H1 (cell line): ENCODE data around the gene CPEB1. TPM values are rescaled to one million over a fixed set of nuclear protein-coding genes. Genes with fewer than 3 reads are reported as not detected.
A peak's percentile ranks its signal among the peaks of the same experiment; 100 is the strongest.

ENCODE experiments used
- CTCF ChIA-PET: fragments of 300-600 bp; sonication (Branson Sonifier 250); formaldehyde crosslinking; loops from one replicate; lab custom pipeline; 2021; ENCODE audit not compliant: partially characterized antibody; lab: Charles Lee
- POLR2A ChIA-PET: fragments of 300-600 bp; sonication (Branson Sonifier 250); formaldehyde crosslinking; loops from one replicate; lab custom pipeline; 2021; ENCODE audit warnings: inconsistent platforms; ENCODE audit not compliant: partially characterized antibody; lab: Charles Lee
- DNase-seq, 2 experiments: peaks; one replicate each; pipeline versions ENCODE4 v3.0.0 to v3.0.0-alpha.2; 2010 to 2022; ENCODE audit warnings: low spot score in 2 of 2, low read depth in 1 of 2, mixed read lengths in 1 of 2
- FAIRE-seq: peaks from 2 replicates; lab custom pipeline; 2011; peaks lifted over from hg19 to GRCh38; lab: Jason Lieb, UNC
- H2AFZ ChIP-seq: 2 replicates; pipeline ENCODE4 v1.8.1; 2012; ENCODE audit warnings: low read length, inconsistent platforms
- H2AK5ac ChIP-seq: 2 replicates; pipeline ENCODE4 v1.6.1; 2013; ENCODE audit warnings: low read depth, low read length
- H2BK120ac ChIP-seq: replicated peaks from 2 replicates; pipeline ENCODE3; 2013; ENCODE audit warnings: low read depth, low read length, inconsistent platforms
- H2BK12ac ChIP-seq: 2 replicates; pipeline ENCODE4 v1.6.1; 2013; ENCODE audit warnings: low read depth, low read length
- H2BK15ac ChIP-seq: 2 replicates; pipeline ENCODE4 v1.6.1; 2013; ENCODE audit warnings: low read length
- H2BK20ac ChIP-seq: 2 replicates; pipeline ENCODE4 v1.6.1; 2013; ENCODE audit warnings: low read length
- H2BK5ac ChIP-seq: 2 replicates; pipeline ENCODE4 v1.6.1; 2013; ENCODE audit warnings: low read depth, low read length
- H3K14ac ChIP-seq: 2 replicates; pipeline ENCODE4 v1.6.1; 2013; ENCODE audit warnings: inconsistent platforms; ENCODE audit not compliant: insufficient read length
- H3K18ac ChIP-seq: 2 replicates; pipeline ENCODE4 v1.6.1; 2013; ENCODE audit warnings: low read length; ENCODE audit errors: extremely low read depth
- H3K23ac ChIP-seq: 2 replicates; pipeline ENCODE4 v1.6.1; 2013; ENCODE audit warnings: inconsistent platforms; ENCODE audit not compliant: insufficient read length
- H3K23me2 ChIP-seq: 2 replicates; pipeline ENCODE4 v1.6.1; 2013; ENCODE audit warnings: low read depth, low read length
- H3K27ac ChIP-seq: 2 replicates; pipeline ENCODE4 v1.6.1; 2011; ENCODE audit warnings: low read depth, low read length, inconsistent platforms
- H3K27me3 ChIP-seq, 4 experiments: replicated peaks in 1 of 4; 1 replicate in 1 of 4; 2 replicates in 3 of 4; pipeline versions ENCODE4 v1.6.1 to v1.8.1; 2011 to 2013; ENCODE audit warnings: low read length in 3 of 4, mild to moderate bottlenecking in 3 of 4, inconsistent platforms in 2 of 4, mixed read lengths in 2 of 4, moderate library complexity in 1 of 4; ENCODE audit not compliant: control insufficient read depth in 3 of 4, insufficient read depth in 3 of 4; ENCODE audit errors: extremely low read depth in 1 of 4
- H3K36me3 ChIP-seq, 4 experiments: 2 replicates each; pipeline versions ENCODE4 v1.6.1 to v1.8.1; 2011 to 2013; ENCODE audit warnings: mild to moderate bottlenecking in 4 of 4, low read length in 3 of 4, moderate library complexity in 2 of 4, control low read depth in 1 of 4, inconsistent platforms in 1 of 4; ENCODE audit not compliant: insufficient read depth in 4 of 4, control insufficient read depth in 2 of 4
- H3K4ac ChIP-seq: replicated peaks from 2 replicates; pipeline ENCODE3; 2013; ENCODE audit warnings: low read length, low read depth, mixed read lengths, inconsistent platforms; ENCODE audit not compliant: insufficient read length
- H3K4me1 ChIP-seq, 4 experiments: replicated peaks in 1 of 4; 1 replicate in 1 of 4; 2 replicates in 3 of 4; pipeline versions ENCODE4 v1.6.1 to v1.8.1; 2011 to 2013; ENCODE audit warnings: low read length in 3 of 4, inconsistent platforms in 2 of 4, mixed read lengths in 1 of 4; ENCODE audit not compliant: insufficient read depth in 4 of 4, control insufficient read depth in 3 of 4
- H3K4me2 ChIP-seq, 2 experiments: 2 replicates each; pipeline versions ENCODE4 v1.6.1 to v1.8.1; 2011 to 2013; ENCODE audit warnings: low read depth in 2 of 2, low read length in 2 of 2, control low read depth in 1 of 2, inconsistent platforms in 1 of 2, mild to moderate bottlenecking in 1 of 2; ENCODE audit not compliant: insufficient read depth in 1 of 2
- H3K4me3 ChIP-seq, 4 experiments: fragments of 200-600, 300-600 bp in 1 of 4; sonication (generic), shearing (Covaris generic), sonication (Bioruptor Twin) in 1 of 4; 2 replicates each; pipeline versions ENCODE4 v1.5.1 to v1.8.1; 2011 to 2016; ENCODE audit warnings: low read length in 4 of 4, low read depth in 3 of 4, control low read depth in 2 of 4, inconsistent platforms in 2 of 4, mild to moderate bottlenecking in 2 of 4, mixed read lengths in 1 of 4, moderate library complexity in 1 of 4; ENCODE audit not compliant: insufficient read depth in 2 of 4; ENCODE audit errors: extremely low read depth in 1 of 4
- H3K56ac ChIP-seq: replicated peaks from 2 replicates; pipeline ENCODE3; 2013; ENCODE audit warnings: low read depth, mild to moderate bottlenecking, mixed read lengths, low read length, inconsistent platforms; ENCODE audit not compliant: insufficient read length
- H3K79me1 ChIP-seq: 2 replicates; pipeline ENCODE4 v1.6.1; 2013; ENCODE audit warnings: low read depth, low read length, control low read depth
- H3K79me2 ChIP-seq, 2 experiments: 2 replicates each; pipeline versions ENCODE4 v1.6.1 to v1.8.1; 2012 to 2013; ENCODE audit warnings: low read length in 2 of 2, mild to moderate bottlenecking in 2 of 2, inconsistent platforms in 1 of 2; ENCODE audit not compliant: insufficient read depth in 2 of 2, control insufficient read depth in 1 of 2
- H3K9ac ChIP-seq, 4 experiments: replicated peaks in 1 of 4; 1 replicate in 1 of 4; 2 replicates in 3 of 4; pipeline versions ENCODE4 v1.6.1 to v1.8.1; 2011 to 2013; ENCODE audit warnings: low read depth in 3 of 4, low read length in 3 of 4, control low read depth in 2 of 4, mild to moderate bottlenecking in 2 of 4, moderate library complexity in 2 of 4, inconsistent platforms in 1 of 4; ENCODE audit errors: extremely low read depth in 1 of 4
- H3K9me3 ChIP-seq, 2 experiments: 2 replicates each; pipeline versions ENCODE4 v1.6.1 to v1.8.1; 2012 to 2013; ENCODE audit warnings: mild to moderate bottlenecking in 2 of 2, moderate library complexity in 2 of 2, control low read depth in 1 of 2, inconsistent platforms in 1 of 2, low read depth in 1 of 2, low read length in 1 of 2, mixed read lengths in 1 of 2; ENCODE audit not compliant: insufficient read depth in 2 of 2
- H4K20me1 ChIP-seq, 2 experiments: replicated peaks in 1 of 2; 2 replicates each; pipeline versions ENCODE3 to v1.8.1; 2011 to 2013; ENCODE audit warnings: inconsistent platforms in 2 of 2, low read length in 2 of 2, mild to moderate bottlenecking in 1 of 2; ENCODE audit not compliant: insufficient read depth in 2 of 2, control insufficient read depth in 1 of 2
- H4K5ac ChIP-seq: 2 replicates; pipeline ENCODE4 v1.6.1; 2013; ENCODE audit warnings: low read length, low read depth, mixed read lengths, inconsistent platforms; ENCODE audit not compliant: insufficient read length
- H4K8ac ChIP-seq: 2 replicates; pipeline ENCODE4 v1.8.0; 2013; ENCODE audit warnings: mild to moderate bottlenecking, moderate library complexity, low read length, inconsistent platforms; ENCODE audit not compliant: insufficient read depth; ENCODE audit errors: extremely low read depth
- H4K91ac ChIP-seq: replicated peaks from 2 replicates; pipeline ENCODE3; 2013; ENCODE audit warnings: low read length, mixed read lengths, inconsistent platforms; ENCODE audit not compliant: insufficient read length
- CBX8 ChIP-seq: fragments of 300-800, 300-1000 bp; sonication (generic); IDR thresholded peaks from 2 replicates; pipeline ENCODE4 v1.7.1; 2016; ENCODE audit warnings: low read depth, low read length, borderline replicate concordance
- CREB1 ChIP-seq: IDR thresholded peaks from 2 replicates; pipeline ENCODE4 v1.6.1; 2012; ENCODE audit warnings: inconsistent platforms
- KDM4A ChIP-seq: IDR thresholded peaks from one replicate; pipeline ENCODE4 v1.7.1; 2012; ENCODE audit warnings: low read depth, mild to moderate bottlenecking, moderate library complexity, low read length, inconsistent platforms; ENCODE audit not compliant: severe bottlenecking
- SIN3A ChIP-seq, 2 experiments: IDR thresholded peaks in 1 of 2; conservative IDR thresholded peaks in 1 of 2; 2 replicates each; pipeline ENCODE4 v1.6.1; 2011 to 2012; ENCODE audit warnings: low read length in 2 of 2, improper control_type of control experiment in 1 of 2, low read depth in 1 of 2, mild to moderate bottlenecking in 1 of 2
- SIX5 ChIP-seq: IDR thresholded peaks from 2 replicates; pipeline ENCODE4 v1.6.1; 2011; ENCODE audit warnings: mild to moderate bottlenecking, low read depth, low read length
- WGBS, 2 experiments: shearing (Covaris generic) in 1 of 2; methylation state at CpG; one replicate each; pipeline versions ENCODE4 v1.1.6 to v1.1.7; 2013 to 2015; ENCODE audit warnings: low lambda C conversion rate in 2 of 2, mixed read lengths in 2 of 2, inconsistent platforms in 1 of 2, low coverage in 1 of 2, missing lambda C conversion rate in 1 of 2; ENCODE audit not compliant: insufficient replicate concordance in 2 of 2, insufficient coverage in 1 of 2, insufficient read length in 1 of 2; ENCODE audit errors: extremely low coverage in 1 of 2, missing lambda C conversion rate in 1 of 2; 5-methylcytosine and 5-hydroxymethylcytosine counted together
- polyA plus RNA-seq, 7 experiments: library from polyadenylated mRNA; depleted of rRNA in 3 of 7; stranded (reverse) in 5 of 7; unstranded in 2 of 7; fragments of >200 nt in 5 of 7; fragments of 200-250 nt in 2 of 7; gene quantifications; 1 replicate in 5 of 7; 2 replicates in 1 of 7; 4 replicates in 1 of 7; pipeline versions ENCODE4 v1.2.1 to v1.2.3, GENCODE V29; 2011 to 2013; ENCODE audit warnings: missing spikeins in 2 of 7, mixed read lengths in 2 of 7
- total RNA-seq: library from RNA; stranded (reverse); fragmentation: NEBNext Ultra II Directional; extraction: Animal tissue kit (Norgen Biotek cat#: 25700); gene quantifications from 2 replicates; pipeline ENCODE4 v1.2.1, GENCODE V29; 2021

The CPEB1 gene
- total and polyA plus RNA-seq, 2 of the 8 experiments (the other 6 are each of a cell fraction or from before 2014, with no cell fraction given) = 4.4 to 4.5 TPM

DNA sequence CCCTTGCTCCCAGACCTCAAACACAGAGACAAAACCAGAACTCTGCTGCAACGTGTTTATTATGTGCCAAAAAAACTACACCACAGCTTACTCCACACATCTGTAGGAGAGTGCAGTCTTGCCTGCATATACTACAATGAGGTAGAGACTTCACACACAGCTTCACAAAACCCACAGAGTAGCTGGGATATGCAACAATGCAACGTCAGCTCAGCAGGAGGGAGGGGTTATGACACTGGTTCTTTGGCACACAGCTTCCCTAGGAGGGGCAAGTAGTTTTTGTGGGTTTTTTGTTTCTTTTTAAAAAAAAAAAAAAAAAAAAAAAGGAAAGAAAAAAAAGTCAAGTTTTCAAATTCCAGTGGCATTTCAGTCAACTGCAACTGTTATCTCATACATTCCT is 104.0 kb downstream of the CPEB1 start:
- H3K4me1 ChIP-seq = peaks cover 5 to 21% (median 8%) of the 10 kb centered on the region in 4 experiments; a peak in 5 of 7 replicates
- H2BK5ac ChIP-seq = no peak overlapping the region
- no peak overlapping the region for H3K23ac ChIP-seq
- H3K18ac ChIP-seq = no peak overlapping the region
- no peak overlapping the region for H2AFZ ChIP-seq
- 0 out of 2 replicates have a peak, but pooled peaks cover 3% of the 10 kb centered on the region for H3K79me1 ChIP-seq
- H2BK15ac ChIP-seq = no peak overlapping the region
- peaks cover 10 to 21% of the 10 kb centered on the region in 2 experiments for H3K79me2 ChIP-seq
- H3K4ac ChIP-seq = no peak overlapping the region
- TF ChIP-seq SIX5 (no peak), SIN3A (conservative IDR thresholded peaks at IDR 0.05 in 1 of 2, IDR thresholded peaks at IDR 0.05 in 1 of 2; ENCODE audit: low read depth in 1 of 2, low read length in 2 of 2) (no peak), CBX8 (no peak), KDM4A (no peak), CREB1 (peak; percentile 63)
- no peak overlapping the region for H4K5ac ChIP-seq
- H3K4me3 ChIP-seq = no peak overlapping the region
- no peak overlapping the region for H4K91ac ChIP-seq
- no peak overlapping the region for H3K9ac ChIP-seq
- H3K27ac ChIP-seq = no peak overlapping the region
- H2BK12ac ChIP-seq = no peak overlapping the region
- peak overlapping the region; percentile 4; the same call in 1 of the 2 replicates for H2BK20ac ChIP-seq
- H4K8ac ChIP-seq = no peak overlapping the region
- POLR2A ChIA-PET = interaction anchor here (0.7 to 8.4 kb wide), 9 partner anchors 8 to 214 kb away, joined by 3 to 125 read pairs (median 4); no protein-coding TSS in a partner anchor
- peaks cover 2 to 8% of the 10 kb centered on the region in 2 experiments for H4K20me1 ChIP-seq
- 44% methylated on average over 2 of the region's 2 CpGs; no CpG with 5 or more reads in 1 of the 2 experiments for WGBS, 2 experiments
- DNase-seq (no peak), FAIRE-seq (no peak)
- no peak overlapping the region for H2AK5ac ChIP-seq
- H3K14ac ChIP-seq = no peak overlapping the region
- H3K36me3 ChIP-seq = peaks cover 6 to 16% (median 9%) of the 10 kb centered on the region in 4 experiments; a peak in 7 of 8 replicates
- CTCF ChIA-PET = interaction anchor here (0.8 to 6.7 kb wide), 6 partner anchors 12 to 457 kb away, joined by 3 to 54 read pairs (median 4); no protein-coding TSS in a partner anchor
- H3K9me3 ChIP-seq = no peaks in the 10 kb centered on the region
- H3K56ac ChIP-seq = no peak overlapping the region
- peaks cover 14% of the 10 kb centered on the region for H3K23me2 ChIP-seq
- H2BK120ac ChIP-seq = no peak overlapping the region
- H3K27me3 ChIP-seq = no peaks in the 10 kb centered on the region
- H3K4me2 ChIP-seq = peak overlapping the region; percentile 19 to 42; a peak in 2 of 4 replicates
